Body of pancreas (tissue), 4 donors: Measurements from ENCODE around the gene PPME1.

ENCODE experiments used
- POLR2A ChIP-seq, 3 donors: fragments of 450-650 bp; IDR thresholded peaks; one replicate each; pipeline ENCODE4 v1.6.1; 2016; ENCODE audit warnings: antibody characterized with exemption in 3 of 3, mild to moderate bottlenecking in 2 of 3
- TF ChIP-seq, protein P1 (sequence below), 7 experiments: fragments of 450-650 bp in 4 of 7; fragments of 200-600 bp in 3 of 7; sonication (generic) in 3 of 7; IDR thresholded peaks; one replicate each; pipeline ENCODE4 v1.5.1; 2016 to 2019; ENCODE audit warnings: antibody characterized with exemption in 7 of 7

- TF ChIP-seq POLR2A (IDR thresholded peaks at IDR 0.05), result no peak
- TF ChIP-seq, protein P1, sequence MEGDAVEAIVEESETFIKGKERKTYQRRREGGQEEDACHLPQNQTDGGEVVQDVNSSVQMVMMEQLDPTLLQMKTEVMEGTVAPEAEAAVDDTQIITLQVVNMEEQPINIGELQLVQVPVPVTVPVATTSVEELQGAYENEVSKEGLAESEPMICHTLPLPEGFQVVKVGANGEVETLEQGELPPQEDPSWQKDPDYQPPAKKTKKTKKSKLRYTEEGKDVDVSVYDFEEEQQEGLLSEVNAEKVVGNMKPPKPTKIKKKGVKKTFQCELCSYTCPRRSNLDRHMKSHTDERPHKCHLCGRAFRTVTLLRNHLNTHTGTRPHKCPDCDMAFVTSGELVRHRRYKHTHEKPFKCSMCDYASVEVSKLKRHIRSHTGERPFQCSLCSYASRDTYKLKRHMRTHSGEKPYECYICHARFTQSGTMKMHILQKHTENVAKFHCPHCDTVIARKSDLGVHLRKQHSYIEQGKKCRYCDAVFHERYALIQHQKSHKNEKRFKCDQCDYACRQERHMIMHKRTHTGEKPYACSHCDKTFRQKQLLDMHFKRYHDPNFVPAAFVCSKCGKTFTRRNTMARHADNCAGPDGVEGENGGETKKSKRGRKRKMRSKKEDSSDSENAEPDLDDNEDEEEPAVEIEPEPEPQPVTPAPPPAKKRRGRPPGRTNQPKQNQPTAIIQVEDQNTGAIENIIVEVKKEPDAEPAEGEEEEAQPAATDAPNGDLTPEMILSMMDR (IDR thresholded peaks at IDR 0.05), result no peak
Observed at GRCh38 chr11:74249496-74249895, 78.4 kb downstream of the PPME1 start.
